ENCODE results near the gene HACD2.

The HACD2 gene

DNA sequence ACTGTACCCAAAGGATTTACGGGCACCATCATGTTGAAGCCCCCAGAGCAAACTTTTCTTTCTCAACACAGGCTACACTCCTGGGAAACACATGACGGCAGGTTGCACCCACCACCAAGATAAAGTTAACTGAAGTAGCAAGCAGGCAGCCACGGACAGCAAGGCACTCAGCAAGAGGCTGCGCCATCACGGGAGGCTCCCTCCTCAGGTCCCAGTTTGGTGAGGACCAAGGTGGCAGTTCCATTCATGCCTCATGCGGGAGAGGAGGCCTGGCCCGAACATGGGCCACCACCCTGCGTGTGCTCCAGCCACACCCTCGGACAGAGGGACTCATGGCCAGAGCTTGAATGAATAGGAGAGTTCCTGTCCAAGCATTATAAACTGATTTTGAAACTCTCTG is 142.7 kb downstream of the HACD2 start:
- DNase-seq, result no peak

Measured in inflammatory macrophage treated with lipopolysaccharide for 4 hours (primary cell).